NCI-H1092 treated with DMSO at 0.1 percent for 48 hours (cell line): ENCODE data around the gene PPP1R11.

Experiments used
- DNase-seq: peaks from one replicate; lab custom pipeline; 2025; lab: John Stamatoyannopoulos, UW

The PPP1R11 gene

GRCh38 chr6:30061858-30062458 is 5.0 kb upstream of the PPP1R11 start:
- DNase-seq: no peak

GRCh38 chr6:30062471-30063178 is 4.4 kb upstream of the PPP1R11 start:
- DNase-seq: no peak

GRCh38 chr6:30063315-30063714 is 3.7 kb upstream of the PPP1R11 start:
- DNase-seq: no peak

- no peak for DNase-seq
These were observed 916 bp upstream of the PPP1R11 start for GRCh38 chr6:30066082-30066481.

GRCh38 chr6:30067460-30068139 is 602 bp downstream of the PPP1R11 start:
- no peak for DNase-seq

- DNase-seq: no peak
These were observed 4.3 kb downstream of the PPP1R11 start for GRCh38 chr6:30071081-30071818.

- DNase-seq: no peak
These were observed 4.9 kb downstream of the PPP1R11 start for GRCh38 chr6:30071858-30072257.

GRCh38 chr6:30073489-30074235 is 6.7 kb downstream of the PPP1R11 start:
- DNase-seq: no peak

- DNase-seq: no peak
These were observed 7.5 kb downstream of the PPP1R11 start for GRCh38 chr6:30074331-30075093.

- DNase-seq: no peak
These were observed 8.2 kb downstream of the PPP1R11 start, which contains the start of gene RNF39 for GRCh38 chr6:30075094-30075789. Gene RNF39, minus strand, starts transcription at chr6:30075769. Its CDS starts 184 bp downstream, at chr6:30075585.

GRCh38 chr6:30075790-30076732 is 9.1 kb downstream of the PPP1R11 start:
- no peak for DNase-seq

- no peak for DNase-seq
These were observed 10.2 kb downstream of the PPP1R11 start for GRCh38 chr6:30077218-30077617.

- DNase-seq: no peak
These were observed 20.9 kb downstream of the PPP1R11 start for GRCh38 chr6:30087876-30088275.

GRCh38 chr6:30091577-30092381 is 24.8 kb downstream of the PPP1R11 start:
- DNase-seq: no peak

GRCh38 chr6:30092852-30093543 is 26.0 kb downstream of the PPP1R11 start:
- no peak for DNase-seq

- DNase-seq: no peak
These were observed 27.1 kb downstream of the PPP1R11 start for GRCh38 chr6:30093951-30094661.

- no peak for DNase-seq
These were observed 29.8 kb downstream of the PPP1R11 start for GRCh38 chr6:30096829-30097228.
